GM12878 (cell line): ENCODE results near the gene NACC1. TPM values are rescaled to one million over a fixed set of nuclear protein-coding genes. Genes with fewer than 3 reads are reported as not detected.

Source experiments
- ATAC-seq: fragments of 200-7000 bp; cut with Tn5 transposase; 3 replicates; pipeline ENCODE4 v1.9.1; 2020; ENCODE audit warnings: mild to moderate bottlenecking, moderate library complexity
- BruUV-seq: library from RNA; stranded (reverse); fragments of 400-500 nt; replicated peaks from 2 replicates; lab custom pipeline; 2021; lab: Mats Ljungman, UMichigan
- CTCF ChIA-PET: fragments of 300-600 bp; sonication (Branson Sonifier 250); formaldehyde crosslinking; extraction: SDS; loops from one replicate; lab custom pipeline; 2021; ENCODE audit warnings: inconsistent platforms; lab: Yijun Ruan, JAX
- POLR2A ChIA-PET: fragments of 350-600 bp; formaldehyde crosslinking; extraction: SDS; loops from one replicate; lab custom pipeline; 2021; ENCODE audit warnings: inconsistent platforms; lab: Charles Lee
- RAD21 ChIA-PET: fragments of 300-600 bp; sonication (Branson Sonifier 250); formaldehyde crosslinking; loops from one replicate; lab custom pipeline; 2023; ENCODE audit warnings: antibody characterized with exemption; ENCODE audit not compliant: unreplicated experiment; lab: Charles Lee
- SMC1A ChIA-PET: fragments of 300-600 bp; sonication (Branson Sonifier 250); formaldehyde crosslinking; loops from one replicate; lab custom pipeline; 2023; ENCODE audit not compliant: unreplicated experiment, uncharacterized antibody; lab: Charles Lee
- DNase-seq: peaks from one replicate; pipeline ENCODE4 v3.0.0-alpha.2; 2011; ENCODE audit warnings: low read depth, low spot score
- FAIRE-seq: peaks from 3 replicates; lab custom pipeline; 2011; peaks lifted over from hg19 to GRCh38; lab: Jason Lieb, UNC
- H2AFZ ChIP-seq: 2 replicates; pipeline ENCODE4 v1.6.0; 2011; ENCODE audit warnings: low read depth, low read length, control low read depth; ENCODE audit not compliant: control insufficient read depth
- H3K27ac ChIP-seq: 2 replicates; pipeline ENCODE4 v1.5.1; 2011; ENCODE audit warnings: control low read depth; ENCODE audit not compliant: control insufficient read depth, insufficient read depth
- H3K27me3 ChIP-seq, 2 experiments: replicated peaks in 1 of 2; 2 replicates each; pipeline versions ENCODE4 v1.6.0 to v1.6.1; 2011; ENCODE audit warnings: low read length in 1 of 2; ENCODE audit not compliant: control insufficient read depth in 2 of 2, insufficient read depth in 2 of 2
- H3K36me3 ChIP-seq, 2 experiments: 2 replicates each; pipeline ENCODE4 v1.5.1; 2011; ENCODE audit warnings: low read length in 1 of 2; ENCODE audit not compliant: control insufficient read depth in 2 of 2, insufficient read depth in 2 of 2
- H3K4me1 ChIP-seq: 2 replicates; pipeline ENCODE4 v1.6.1; 2011; ENCODE audit warnings: mild to moderate bottlenecking, low read length, moderate library complexity, mixed read lengths; ENCODE audit not compliant: control insufficient read depth, insufficient read depth
- H3K4me2 ChIP-seq: 2 replicates; pipeline ENCODE4 v1.6.0; 2011; ENCODE audit warnings: control low read depth; ENCODE audit not compliant: control insufficient read depth, insufficient read depth
- H3K4me3 ChIP-seq: fragments of 200-600 bp; sonication (generic); 2 replicates; pipeline ENCODE4 v1.5.1; 2016
- H3K79me2 ChIP-seq: 2 replicates; pipeline ENCODE4 v1.6.0; 2011; ENCODE audit warnings: low read length; ENCODE audit not compliant: control insufficient read depth, insufficient read depth
- H3K9ac ChIP-seq: 2 replicates; pipeline ENCODE4 v1.8.0; 2011; ENCODE audit warnings: low read length, control low read depth, mixed read lengths; ENCODE audit not compliant: control insufficient read depth, insufficient read depth
- H3K9me3 ChIP-seq: replicated peaks from 3 replicates; pipeline ENCODE4 v1.5.1; 2011; ENCODE audit warnings: mild to moderate bottlenecking, low read length; ENCODE audit not compliant: control insufficient read depth, insufficient read depth
- H4K20me1 ChIP-seq: 2 replicates; pipeline ENCODE4 v1.6.0; 2011; ENCODE audit not compliant: control insufficient read depth, insufficient read depth
- EGR1 ChIP-seq, 2 experiments: IDR thresholded peaks; 1 replicate in 1 of 2; 2 replicates in 1 of 2; pipeline ENCODE4 v1.6.1; 2011 to 2012; ENCODE audit warnings: low read depth in 2 of 2, low read length in 2 of 2, borderline replicate concordance in 1 of 2, mild to moderate bottlenecking in 1 of 2, moderate library complexity in 1 of 2
- MTA3 ChIP-seq: IDR thresholded peaks from 2 replicates; pipeline ENCODE4 v1.6.1; 2012; ENCODE audit warnings: low read length, inconsistent platforms, borderline replicate concordance
- NFYA ChIP-seq: IDR thresholded peaks from 2 replicates; pipeline ENCODE4 v1.6.1; 2011; ENCODE audit warnings: low read depth, mild to moderate bottlenecking, low read length, improper control_type of control experiment, borderline replicate concordance
- POLR2AphosphoS5 ChIP-seq: IDR thresholded peaks from 2 replicates; pipeline ENCODE4 v1.6.1; 2011; ENCODE audit warnings: mild to moderate bottlenecking, low read length, inconsistent platforms
- POU2F2 ChIP-seq: IDR thresholded peaks from 3 replicates; pipeline ENCODE4 v1.6.1; 2011; ENCODE audit warnings: low read depth, mild to moderate bottlenecking, low read length, borderline replicate concordance
- RELA ChIP-seq: fragments of 450-650 bp; IDR thresholded peaks from 2 replicates; pipeline ENCODE4 v1.8.0; 2014; ENCODE audit warnings: borderline replicate concordance; ENCODE audit not compliant: partially characterized antibody
- SMAD1 ChIP-seq: fragments of 450-650 bp; IDR thresholded peaks from 2 replicates; pipeline ENCODE4 v1.6.1; 2018; ENCODE audit warnings: mild to moderate bottlenecking, low read depth; ENCODE audit not compliant: partially characterized antibody
- SMC3 ChIP-seq: IDR thresholded peaks from 2 replicates; pipeline ENCODE4 v1.6.1; 2011; ENCODE audit warnings: low read length, improper control_type of control experiment, borderline replicate concordance
- TCF3 ChIP-seq: IDR thresholded peaks from 2 replicates; pipeline ENCODE4 v1.6.1; 2012; ENCODE audit warnings: low read depth, mild to moderate bottlenecking, low read length, borderline replicate concordance; ENCODE audit not compliant: insufficient read depth
- ZBED1 ChIP-seq: IDR thresholded peaks from 2 replicates; pipeline ENCODE4 v1.6.1; 2016; ENCODE audit warnings: borderline replicate concordance
- ZBTB11 ChIP-seq: fragments of 450-650 bp; formaldehyde crosslinking; IDR thresholded peaks from 2 replicates; pipeline ENCODE4 v1.5.0; 2022; ENCODE audit warnings: mild to moderate bottlenecking, missing genetic modification characterization
- ZBTB33 ChIP-seq: fragments of 450-650 bp; IDR thresholded peaks from 2 replicates; pipeline ENCODE4 v1.6.1; 2017; ENCODE audit warnings: mild to moderate bottlenecking
- ZNF274 ChIP-seq: IDR thresholded peaks from one replicate; pipeline ENCODE4 v1.8.0; 2011; ENCODE audit not compliant: insufficient read length, insufficient read depth
- WGBS: methylation state at CpG from one replicate; pipeline ENCODE4 v1.1.6; 2016; ENCODE audit warnings: low lambda C conversion rate; ENCODE audit not compliant: insufficient replicate concordance, insufficient coverage; ENCODE audit errors: missing lambda C conversion rate; 5-methylcytosine and 5-hydroxymethylcytosine counted together
- in situ Hi-C: fragments of 300-500 bp; cut with MboI; formaldehyde crosslinking; loops from 9 replicates; pipeline ENCODE4 v1.14.3; 2018; ENCODE audit warnings: mixed read lengths
- intact Hi-C: fragments of 100-400 bp; cut with micrococcal nuclease; formaldehyde crosslinking; loops from one replicate; pipeline ENCODE4 v1.14.2; 2022; ENCODE audit not compliant: unreplicated experiment
- polyA plus RNA-seq, 11 experiments: library from polyadenylated mRNA; depleted of rRNA in 4 of 11; unstranded in 6 of 11; stranded (reverse) in 5 of 11; fragments of >200 nt; fragmentation: Nextera tagmentation in 4 of 11; fragmentation: Illumina TruSeq in 1 of 11; extraction: Ambion mirVana in 4 of 11; extraction: Trizol in 1 of 11; gene quantifications; 1 replicate in 1 of 11; 2 replicates in 10 of 11; pipeline versions ENCODE4 v1.2.1 to v1.2.3, GENCODE V29; 2011 to 2016; ENCODE audit warnings: inconsistent platforms in 2 of 11, missing spikeins in 2 of 11, low read depth in 1 of 11
- total RNA-seq, 4 experiments: library from RNA; depleted of rRNA in 3 of 4; stranded (reverse); fragments of >200 nt in 3 of 4; fragmentation: Illumina TruSeq in 1 of 4; extraction: Trizol in 1 of 4; gene quantifications; 2 replicates each; pipeline versions ENCODE4 v1.2.1 to v1.2.3, GENCODE V29; 2013 to 2021
- TF ChIP-seq, protein P1 (sequence below): fragments of 450-650 bp; IDR thresholded peaks from 2 replicates; pipeline ENCODE4 v1.6.1; 2014; ENCODE audit warnings: mild to moderate bottlenecking

Gene NACC1
- total and polyA plus RNA-seq, 10 of the 15 experiments (the other 5 are each of a cell fraction or from before 2014, with no cell fraction given): 0.18 to 120 (median 19.2) TPM

DNA sequence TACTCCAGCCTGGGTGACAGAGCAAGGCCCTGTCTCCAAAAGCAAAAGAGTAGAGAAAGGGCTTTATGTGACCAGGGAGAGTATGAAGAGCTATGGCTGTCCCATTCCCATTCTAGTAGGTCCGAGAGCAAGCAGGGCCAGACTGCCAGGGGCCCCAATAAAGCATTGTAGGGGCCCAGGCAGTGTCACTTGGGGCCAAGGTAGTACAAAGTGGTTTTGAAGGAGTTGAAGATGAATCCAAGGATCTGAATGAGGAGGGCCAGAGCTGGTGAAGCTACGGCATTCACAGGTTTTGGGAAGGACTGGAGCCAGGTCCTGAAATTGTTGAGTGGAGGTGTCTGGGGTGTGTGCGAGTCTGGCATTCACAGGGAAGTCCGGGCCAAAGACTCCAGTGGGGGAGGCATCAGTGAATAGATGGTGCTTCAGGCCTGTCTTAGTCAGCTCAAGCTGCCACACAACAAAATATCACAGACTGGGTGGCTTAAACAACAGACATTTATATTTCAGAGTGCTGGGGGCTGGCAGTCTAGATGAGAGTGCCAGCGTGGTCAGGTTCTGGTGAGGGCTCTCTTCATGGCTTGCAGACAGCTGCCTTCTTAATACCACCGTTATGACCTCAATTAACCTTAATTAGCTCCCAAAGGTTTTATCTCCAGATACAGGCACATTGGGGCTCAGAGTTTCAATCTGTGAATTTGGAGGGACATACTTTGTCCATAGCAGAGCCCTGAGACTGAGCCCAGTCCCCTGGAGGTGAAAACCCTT, 9.9 kb downstream of the NACC1 start:
- H3K27me3 ChIP-seq: no peaks in the 10 kb centered on the region
- peaks cover 7% of the 10 kb centered on the region for H4K20me1 ChIP-seq
- no peak for DNase-seq
- WGBS: 79% methylated on average over 6 of the region's 6 CpGs
- no TSS peak for BruUV-seq
- H3K4me1 ChIP-seq: no peaks in the 10 kb centered on the region
- peaks cover 0 to 5% of the 10 kb centered on the region in 2 experiments for H3K36me3 ChIP-seq
- no peak for TF ChIP-seq TCF3
- no peak for TF ChIP-seq ZBTB11 (CRISPR knock-in tag)
- no peak for TF ChIP-seq POLR2AphosphoS5
- TF ChIP-seq NFYA: no peak
- TF ChIP-seq SMC3: no peak
- no peak for TF ChIP-seq ZBTB33
- no peak for TF ChIP-seq EGR1 (IDR thresholded peaks at IDR 0.05; ENCODE audit: borderline replicate concordance in 1 of 2, low read depth in 2 of 2, low read length in 2 of 2)
- no peak for TF ChIP-seq SMAD1
- TF ChIP-seq, protein P1, sequence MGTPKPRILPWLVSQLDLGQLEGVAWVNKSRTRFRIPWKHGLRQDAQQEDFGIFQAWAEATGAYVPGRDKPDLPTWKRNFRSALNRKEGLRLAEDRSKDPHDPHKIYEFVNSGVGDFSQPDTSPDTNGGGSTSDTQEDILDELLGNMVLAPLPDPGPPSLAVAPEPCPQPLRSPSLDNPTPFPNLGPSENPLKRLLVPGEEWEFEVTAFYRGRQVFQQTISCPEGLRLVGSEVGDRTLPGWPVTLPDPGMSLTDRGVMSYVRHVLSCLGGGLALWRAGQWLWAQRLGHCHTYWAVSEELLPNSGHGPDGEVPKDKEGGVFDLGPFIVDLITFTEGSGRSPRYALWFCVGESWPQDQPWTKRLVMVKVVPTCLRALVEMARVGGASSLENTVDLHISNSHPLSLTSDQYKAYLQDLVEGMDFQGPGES: no peak
- TF ChIP-seq RELA: no peak
- no peak for TF ChIP-seq ZBED1
- no peak for TF ChIP-seq MTA3
- TF ChIP-seq POU2F2: no peak
- TF ChIP-seq ZNF274: no peak
- TF ChIP-seq, all 136 proteins: peak for 0
- CTCF ChIA-PET: interaction anchor here (0.6 to 1.5 kb wide), 2 partner anchors 67 to 153 kb away, joined by 3 read pairs; no protein-coding TSS in a partner anchor
- H3K9ac ChIP-seq: no peak overlapping the region
- H3K4me3 ChIP-seq: no peak overlapping the region
- no peaks in the 10 kb centered on the region for H3K9me3 ChIP-seq
- H3K79me2 ChIP-seq: peaks cover 21% of the 10 kb centered on the region
- POLR2A ChIA-PET: no interaction called here
- no peak for ATAC-seq
- SMC1A ChIA-PET: no interaction called here
- H2AFZ ChIP-seq: no peak overlapping the region
- intact Hi-C loops (no loop called here), in situ Hi-C loops (no loop called here)
- RAD21 ChIA-PET: no interaction called here
- H3K27ac ChIP-seq: no peak overlapping the region
- FAIRE-seq: no peak
- no peak overlapping the region for H3K4me2 ChIP-seq
